NCI-H1694 treated with DMSO at 0.1 percent for 48 hours (cell line): ENCODE results near the gene TMEM63C.
A peak's percentile ranks its signal among the peaks of the same experiment; 100 is the strongest.

Experiments used
- DNase-seq: peaks from one replicate; lab custom pipeline; 2025; lab: John Stamatoyannopoulos, UW

Gene TMEM63C

GRCh38 chr14:77224212-77224611, 42.6 kb downstream of the TMEM63C start:
- DNase-seq, result no peak

GRCh38 chr14:77225254-77225653, 43.7 kb downstream of the TMEM63C start:
- DNase-seq, result no peak

- no peak for DNase-seq
These were observed 44.4 kb downstream of the TMEM63C start for GRCh38 chr14:77225892-77226557.

GRCh38 chr14:77228056-77228455, 46.5 kb downstream of the TMEM63C start:
- DNase-seq, result no peak

GRCh38 chr14:77230914-77231313, 49.3 kb downstream of the TMEM63C start:
- no peak for DNase-seq

GRCh38 chr14:77231721-77232120, 50.1 kb downstream of the TMEM63C start:
- no peak for DNase-seq

GRCh38 chr14:77236814-77237213, 55.2 kb downstream of the TMEM63C start:
- DNase-seq, result no peak

- no peak for DNase-seq
These were observed 56.8 kb downstream of the TMEM63C start for GRCh38 chr14:77238356-77238755.

- DNase-seq, result peak; percentile 58
These were observed 57.4 kb downstream of the TMEM63C start for GRCh38 chr14:77238996-77239395.

- no peak for DNase-seq
These were observed 57.8 kb downstream of the TMEM63C start for GRCh38 chr14:77239412-77239811.

- DNase-seq, result peak; percentile 76
These were observed 58.8 kb downstream of the TMEM63C start for GRCh38 chr14:77240336-77240915.

- DNase-seq, result no peak
These were observed 60.4 kb downstream of the TMEM63C start for GRCh38 chr14:77241955-77242354.

- no peak for DNase-seq
These were observed 61.2 kb downstream of the TMEM63C start for GRCh38 chr14:77242752-77243151.

- no peak for DNase-seq
These were observed 62.3 kb downstream of the TMEM63C start for GRCh38 chr14:77243853-77244252.

- DNase-seq, result no peak
These were observed 64.2 kb downstream of the TMEM63C start for GRCh38 chr14:77245820-77246219.

GRCh38 chr14:77246784-77247183, 65.2 kb downstream of the TMEM63C start:
- no peak for DNase-seq

GRCh38 chr14:77248666-77249065, 67.1 kb downstream of the TMEM63C start:
- no peak for DNase-seq

- no peak for DNase-seq
These were observed 67.7 kb downstream of the TMEM63C start for GRCh38 chr14:77249286-77249685.

GRCh38 chr14:77250927-77251326, 69.3 kb downstream of the TMEM63C start:
- no peak for DNase-seq

- no peak for DNase-seq
These were observed 70.3 kb downstream of the TMEM63C start for GRCh38 chr14:77251870-77252269.

- no peak for DNase-seq
These were observed 72.0 kb downstream of the TMEM63C start for GRCh38 chr14:77253333-77254190.

GRCh38 chr14:77256694-77257093, 75.1 kb downstream of the TMEM63C start:
- DNase-seq, result no peak

GRCh38 chr14:77257700-77258099, 76.1 kb downstream of the TMEM63C start:
- no peak for DNase-seq
